CD4-positive, alpha-beta T cell treated with Interleukin-2 at 100 ng/mL for 4 hours (primary cell): ENCODE measurements around the gene TOR1B.
A peak's percentile ranks its signal among the peaks of the same experiment; 100 is the strongest.
"Not testable (repeated sequence)": the region's sequence is repeated elsewhere in the genome, so short reads cannot be mapped to it uniquely, and the experiment has no call there.

ENCODE experiments used
- DNase-seq: peaks from one replicate; pipeline ENCODE4 v3.0.0-alpha.2; 2020; ENCODE audit warnings: low spot score

The TOR1B gene

DNA sequence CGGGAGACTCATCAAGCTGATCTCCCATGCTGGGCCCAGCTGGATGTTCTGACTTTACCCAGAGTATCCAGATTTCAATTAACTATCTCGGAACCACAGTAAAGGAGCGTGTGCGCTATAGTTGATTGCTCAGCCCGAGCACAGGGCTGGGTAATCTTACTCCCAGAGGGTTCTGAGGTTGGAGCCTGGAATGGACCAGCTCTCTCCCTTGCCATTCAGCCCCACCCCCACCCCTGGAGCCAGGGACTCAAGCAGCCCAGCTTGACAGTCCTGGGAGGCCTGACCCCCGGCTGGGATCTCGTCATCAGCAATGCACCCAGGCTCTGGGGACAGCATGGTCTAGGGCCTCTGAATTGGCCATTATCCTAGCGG, 26.4 kb upstream of the TOR1B start:
- no peak for DNase-seq

DNA sequence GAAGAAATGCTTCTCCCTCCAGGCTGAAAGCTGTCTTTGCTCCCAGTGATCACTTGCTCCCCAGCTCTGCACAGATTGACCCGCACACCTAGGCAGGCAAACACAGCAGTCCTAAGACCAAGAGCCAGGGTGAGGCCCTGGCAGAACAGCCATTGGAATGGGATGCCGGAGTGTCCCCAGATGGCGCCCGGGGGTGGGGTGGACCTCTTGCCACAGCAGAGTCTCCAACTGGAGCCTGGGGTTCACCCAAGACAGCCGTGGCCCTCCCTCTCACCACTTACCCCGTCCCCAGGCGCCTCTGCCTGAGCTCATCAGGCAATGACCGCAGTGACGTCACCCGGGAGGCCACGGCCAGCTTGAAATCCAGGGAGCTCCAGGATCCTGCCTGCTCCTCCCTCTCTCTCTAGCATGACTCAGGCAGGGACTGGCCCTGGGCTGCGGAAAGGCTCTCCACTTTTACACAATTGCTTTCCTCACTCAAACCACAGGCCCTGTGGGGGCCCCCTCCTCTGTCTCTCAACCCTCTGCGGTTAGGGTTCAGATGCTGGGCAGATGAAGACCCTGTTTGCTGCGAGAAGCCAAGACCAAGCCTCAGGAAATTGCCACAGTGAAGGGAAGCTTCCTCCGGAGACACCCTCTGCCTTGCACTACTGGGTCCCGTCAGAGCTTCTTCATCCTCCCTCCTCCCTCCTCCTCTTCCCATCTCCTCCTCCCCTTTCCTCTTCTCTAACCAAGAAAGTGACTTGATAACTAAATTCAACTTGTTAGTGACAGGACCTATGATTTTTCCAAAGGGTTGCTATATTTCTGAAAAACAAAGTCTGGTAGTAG, 25.8 kb upstream of the TOR1B start:
- DNase-seq: peak; percentile 33

DNA sequence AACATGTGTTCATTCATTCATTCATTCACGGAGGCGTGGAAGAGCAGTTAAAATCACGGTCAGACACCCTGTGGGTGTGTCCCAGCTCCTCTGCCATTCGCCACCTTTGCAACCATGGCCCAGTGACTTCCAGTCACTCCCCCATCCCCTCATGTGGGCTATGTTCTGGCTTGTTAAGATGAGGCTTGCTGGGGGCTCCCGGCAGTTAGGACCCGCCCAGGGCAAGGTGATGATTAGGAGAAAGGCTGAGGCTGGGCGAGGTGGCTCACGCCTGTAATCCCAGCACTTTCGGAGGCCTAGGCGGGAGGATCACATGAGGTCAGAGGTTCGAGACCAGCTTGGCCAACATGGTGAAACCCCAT, 25.2 kb upstream of the TOR1B start:
- no peak for DNase-seq

DNA sequence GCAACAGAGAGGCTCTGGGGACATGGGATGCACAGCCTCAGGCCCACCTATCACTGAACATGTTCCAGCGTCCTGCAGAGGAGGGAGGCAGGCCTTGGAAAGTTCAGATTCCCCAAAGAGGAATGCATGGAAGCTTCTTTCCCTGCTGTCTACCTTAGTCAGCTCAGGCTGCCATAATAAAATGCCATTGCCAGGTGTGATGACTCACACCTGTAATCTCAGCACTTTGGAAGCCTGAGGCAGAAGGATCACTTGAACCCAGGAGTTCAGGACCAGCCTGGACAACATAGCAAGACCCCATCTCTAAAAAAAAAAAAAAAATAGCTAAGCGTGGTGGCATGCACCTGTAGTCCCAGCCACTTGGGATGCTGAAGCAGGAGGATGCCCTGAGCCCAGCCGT, 24.5 kb upstream of the TOR1B start:
- DNase-seq: no peak

DNA sequence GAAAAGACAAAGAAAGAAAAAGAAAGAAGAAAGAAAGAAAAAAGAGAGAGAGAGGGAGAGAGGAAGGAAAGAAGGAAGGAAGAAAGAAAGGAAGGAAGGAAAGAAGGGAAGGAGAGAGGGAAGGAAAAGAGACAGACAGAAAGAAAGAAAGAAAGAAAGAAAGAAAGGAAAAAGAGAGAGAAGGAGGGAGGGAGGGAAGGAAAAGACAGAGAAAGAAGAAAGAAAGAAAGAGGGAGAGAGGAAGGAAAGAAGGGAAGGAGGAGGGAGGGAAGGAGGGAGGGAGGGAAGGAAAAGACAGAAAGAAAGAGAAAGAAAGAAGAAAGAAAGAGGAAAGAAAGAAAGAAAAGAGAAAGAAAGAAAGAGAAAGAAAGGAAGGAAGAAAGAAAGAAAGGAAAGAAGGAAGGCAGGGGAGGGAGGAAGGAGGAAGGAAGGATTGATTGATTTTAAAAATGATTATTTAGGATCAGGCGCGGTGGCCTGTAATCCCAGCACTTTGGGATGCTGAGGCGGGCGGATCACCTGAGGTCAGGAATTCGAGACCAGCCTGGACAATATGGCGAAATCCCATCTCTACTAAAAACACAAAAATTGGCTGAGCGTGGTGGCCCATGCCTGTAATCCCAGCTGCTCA, 23.3 kb upstream of the TOR1B start:
- no peak for DNase-seq

DNA sequence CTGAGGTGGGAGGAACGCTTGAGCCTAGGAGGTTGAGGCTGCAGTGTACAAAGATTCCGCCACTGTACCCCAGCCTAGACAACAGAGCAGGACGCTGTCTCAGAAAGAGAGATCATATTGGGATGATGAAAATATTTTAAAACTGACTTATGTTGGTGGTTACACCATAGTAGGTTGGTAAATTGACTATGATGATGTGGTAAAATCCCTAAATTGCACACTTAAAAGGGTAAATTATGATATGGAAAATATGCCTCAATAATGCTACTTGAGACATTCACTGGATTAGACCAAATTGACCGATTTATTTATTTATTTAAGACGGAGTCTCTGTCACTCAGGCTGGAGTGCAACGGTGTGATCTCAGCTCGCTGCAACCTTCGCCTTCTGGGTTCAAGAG, 21.9 kb upstream of the TOR1B start:
- no peak for DNase-seq

DNA sequence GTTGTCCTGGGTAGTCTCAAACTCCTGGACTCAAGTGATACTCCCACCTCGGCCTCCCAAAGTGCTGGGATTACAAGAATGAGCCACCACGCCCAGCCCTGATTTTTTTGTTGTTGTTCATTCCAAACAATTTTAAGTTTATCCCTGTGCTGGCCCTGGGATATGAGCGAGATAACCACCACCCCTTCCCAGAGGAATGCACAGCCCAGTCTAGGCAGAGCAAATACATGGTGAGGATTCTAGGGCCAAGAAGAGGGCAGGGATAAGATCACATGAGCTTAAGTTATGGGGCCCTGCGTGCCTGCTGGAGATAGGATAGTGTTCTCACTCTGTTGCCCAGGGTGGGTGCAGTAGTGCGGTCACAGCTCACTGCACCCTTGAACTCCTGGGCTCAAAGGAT, 21.0 kb upstream of the TOR1B start:
- DNase-seq: no peak

DNA sequence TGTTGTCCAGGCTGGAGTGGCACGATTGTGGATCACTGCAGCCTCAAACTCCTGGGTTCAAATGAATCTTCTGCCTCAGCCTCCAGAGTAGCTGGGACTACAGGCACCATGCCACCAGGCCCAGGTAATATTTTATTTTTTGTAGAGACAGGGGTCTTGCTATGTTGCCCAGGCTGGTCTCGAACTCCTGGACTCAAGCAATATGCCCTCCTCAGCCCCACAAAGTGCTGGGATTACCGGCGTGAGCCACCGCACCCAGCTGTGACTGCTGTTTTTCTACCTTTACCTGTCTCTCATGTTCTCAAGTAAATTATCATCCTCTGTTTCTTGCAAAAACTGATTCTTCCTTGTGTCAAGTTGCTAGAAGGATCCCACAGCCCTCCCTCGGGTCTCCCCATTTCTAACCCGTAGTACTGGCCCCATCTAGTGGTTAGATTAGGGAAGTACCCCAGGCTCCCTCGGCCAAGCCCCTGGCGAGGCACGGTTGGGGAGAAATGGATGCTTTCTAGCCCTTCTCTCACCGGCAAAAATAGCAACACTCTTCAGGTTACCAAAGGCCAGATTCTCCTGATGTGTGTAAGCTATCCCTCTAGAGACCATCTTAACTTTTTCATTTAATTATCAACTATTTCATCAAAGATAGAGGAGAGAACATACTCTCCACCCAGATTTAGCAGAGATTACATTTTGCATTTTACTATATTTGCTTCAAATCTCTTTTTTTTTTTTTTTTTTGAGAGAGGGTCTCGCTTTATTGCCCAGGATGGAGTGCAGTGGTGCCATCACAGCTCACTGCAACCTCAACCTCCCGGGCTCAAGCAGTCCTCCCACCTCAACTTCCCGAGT, 19.2 kb upstream of the TOR1B start:
- DNase-seq: peak; percentile 84

DNA sequence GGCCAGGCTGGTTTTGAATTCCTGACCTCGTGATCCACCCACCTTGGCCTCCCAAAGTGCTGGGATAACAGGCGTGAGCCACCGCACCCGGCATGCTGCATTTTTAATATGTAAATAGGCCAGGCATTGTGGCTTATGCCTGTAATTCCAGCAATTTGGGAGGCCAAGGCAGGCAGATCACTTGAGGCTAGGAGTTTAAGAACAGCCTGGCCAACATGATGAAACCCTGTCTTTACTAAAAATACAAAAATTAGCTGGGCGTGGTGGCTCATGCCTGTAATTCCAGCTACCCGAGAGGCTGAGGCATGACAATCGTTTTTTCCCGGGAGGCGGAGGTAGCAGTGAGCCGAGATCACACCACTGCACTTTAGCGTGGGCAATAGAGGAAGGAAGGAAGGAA, 18.0 kb upstream of the TOR1B start:
- DNase-seq: not testable (repeated sequence)

DNA sequence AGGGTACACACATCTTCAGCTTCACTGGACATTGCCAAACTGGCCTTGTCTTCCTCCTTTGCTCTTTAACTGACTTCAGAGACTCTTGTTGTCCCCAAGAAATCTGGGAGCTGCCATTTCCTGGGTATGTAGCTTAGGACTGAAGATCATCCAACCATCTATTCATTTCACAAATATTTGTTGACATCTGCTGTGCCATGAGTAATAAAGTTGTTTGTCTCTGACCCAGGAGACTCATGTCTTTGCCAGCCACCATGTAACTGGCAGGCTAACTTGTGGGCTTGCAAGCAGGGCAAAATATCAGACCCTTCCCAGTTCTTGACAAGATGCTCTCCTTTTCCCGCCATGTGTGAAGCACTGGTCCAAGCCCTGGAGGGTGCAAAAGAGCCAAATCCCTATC, 17.1 kb upstream of the TOR1B start:
- no peak for DNase-seq

DNA sequence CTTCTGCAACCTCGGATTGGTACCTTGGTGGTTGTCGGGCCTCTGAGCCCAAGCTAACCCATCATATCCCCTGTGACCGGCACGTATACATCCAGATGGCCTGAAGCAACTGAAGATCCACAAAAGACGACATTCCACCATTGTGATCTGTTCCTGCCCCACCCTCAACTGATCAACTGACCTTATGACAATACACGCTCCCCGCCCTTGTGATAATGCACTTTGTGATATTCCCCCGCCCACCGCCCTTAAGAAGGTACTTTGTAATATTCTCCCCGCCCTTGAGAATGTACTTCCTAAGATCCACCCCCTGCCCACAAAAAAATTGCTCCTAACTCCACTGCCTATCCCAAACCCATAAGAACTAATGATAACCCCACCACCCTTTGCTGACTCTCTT, 16.5 kb upstream of the TOR1B start:
- DNase-seq: no peak

DNA sequence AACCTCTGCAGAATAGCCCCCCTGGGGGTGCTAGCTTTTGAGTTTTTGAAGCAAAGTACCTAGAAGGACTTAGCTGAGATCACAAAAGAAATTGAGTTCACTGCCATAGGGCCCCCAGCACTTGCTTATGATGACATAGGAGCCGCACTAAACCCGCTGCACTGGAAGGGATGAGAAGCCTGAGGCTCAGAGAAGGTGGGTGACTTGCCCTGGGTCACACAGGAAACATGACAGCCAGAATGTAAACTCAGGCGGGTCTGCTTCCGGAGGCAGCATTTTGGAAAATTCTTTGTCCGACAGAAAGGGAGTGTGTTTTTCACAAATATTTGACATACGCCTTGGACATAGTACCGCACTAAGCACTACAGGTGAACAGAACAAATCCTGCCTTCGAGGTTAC, 8.4 kb upstream of the TOR1B start:
- no peak for DNase-seq

DNA sequence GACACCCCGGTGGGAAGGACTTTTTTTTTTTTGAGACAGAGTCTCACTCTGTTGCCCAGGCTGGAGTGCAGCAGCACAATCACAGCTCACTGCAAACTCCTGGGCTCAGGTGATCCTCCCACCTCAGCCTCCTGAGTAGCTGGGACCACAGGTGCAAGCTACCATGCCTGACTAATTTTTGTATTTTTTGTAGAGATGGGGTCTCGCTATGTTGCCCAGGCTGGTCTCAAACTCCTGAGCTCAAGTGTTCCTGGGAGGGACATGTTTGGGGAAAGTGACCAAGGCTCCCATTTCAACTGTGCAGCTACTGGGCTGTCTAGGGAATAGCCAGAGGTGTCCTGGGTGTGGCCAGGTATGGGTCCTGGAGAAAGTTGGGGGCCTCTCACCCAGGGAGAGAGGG, 7.0 kb upstream of the TOR1B start:
- not testable (repeated sequence) for DNase-seq

DNA sequence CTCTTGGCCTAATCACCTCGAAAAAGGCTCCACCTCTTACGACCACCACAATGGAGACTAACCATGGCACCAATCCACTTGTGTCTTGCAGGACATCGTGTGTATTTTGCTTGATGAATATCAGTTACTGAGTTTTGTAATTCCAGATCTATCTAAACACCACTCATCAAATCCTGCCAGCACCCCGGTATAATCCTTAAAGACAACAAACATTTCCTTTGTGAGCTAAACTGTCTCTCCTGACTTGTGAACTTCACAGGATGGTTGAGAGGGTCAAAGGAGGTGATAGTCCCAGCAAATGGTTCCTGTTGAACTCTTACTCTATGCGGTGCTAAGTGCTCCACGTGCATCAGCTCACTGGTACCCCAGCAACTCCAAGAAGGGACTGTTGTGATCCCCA, 4.0 kb upstream of the TOR1B start:
- no peak for DNase-seq

DNA sequence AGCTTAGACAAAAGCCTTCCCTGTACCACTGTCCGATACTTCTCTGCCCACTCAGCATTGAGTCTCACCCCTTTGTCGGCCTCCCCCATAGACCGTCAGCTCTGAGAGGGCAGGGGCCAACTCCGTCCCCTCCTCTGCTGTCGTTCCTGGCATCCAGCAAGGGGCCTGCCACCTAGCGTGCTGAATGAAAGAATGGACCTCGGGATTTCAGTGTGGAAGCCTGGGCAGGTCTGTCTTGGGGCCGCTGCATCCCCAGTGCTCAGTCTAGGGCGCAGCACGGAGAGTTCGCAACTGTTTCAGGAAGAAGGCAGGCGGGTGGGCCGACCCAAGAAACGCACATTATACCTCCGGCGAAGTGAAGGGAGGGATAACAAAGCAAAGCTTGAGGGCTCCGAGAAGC, 1.5 kb upstream of the TOR1B start:
- no peak for DNase-seq

DNA sequence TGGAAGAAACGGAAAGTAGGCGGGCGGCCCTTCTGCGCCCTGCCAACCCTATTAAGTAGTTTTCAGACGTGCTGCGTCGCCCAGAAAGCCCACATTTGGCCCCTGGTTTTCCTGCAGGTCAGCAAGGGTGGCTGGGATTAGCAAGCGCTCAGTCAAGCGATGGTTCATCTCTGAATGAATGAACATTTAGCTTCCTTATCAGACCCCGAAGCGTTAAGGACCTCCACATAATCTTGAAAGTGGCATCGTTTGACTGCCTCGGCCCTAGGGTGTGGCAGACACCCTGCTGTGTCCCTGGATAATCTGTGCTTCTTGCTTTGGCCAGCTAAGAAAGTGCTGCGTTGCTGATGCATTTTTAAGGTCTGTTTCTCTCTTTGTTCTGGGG, 684 bp downstream of the TOR1B start:
- no peak for DNase-seq

DNA sequence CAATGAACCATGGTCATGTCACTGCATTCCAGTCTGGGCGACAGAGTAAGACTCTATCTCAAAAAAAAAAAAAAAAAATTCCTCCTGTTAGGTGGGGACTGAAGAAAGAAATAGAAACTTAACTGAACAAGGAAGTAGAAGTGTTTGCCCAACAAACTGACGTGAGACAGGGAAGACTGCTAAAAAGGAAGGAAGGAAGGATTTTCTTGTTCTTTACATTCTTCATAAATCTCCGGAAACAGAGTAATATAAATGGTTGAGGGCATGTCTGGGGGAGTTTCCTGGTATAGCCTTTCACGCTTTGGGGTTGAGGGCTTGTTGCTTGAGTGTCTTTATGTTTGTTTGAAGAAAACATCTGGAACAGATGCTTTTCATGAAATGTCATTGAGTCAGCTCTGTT, 3.1 kb downstream of the TOR1B start:
- no peak for DNase-seq

DNA sequence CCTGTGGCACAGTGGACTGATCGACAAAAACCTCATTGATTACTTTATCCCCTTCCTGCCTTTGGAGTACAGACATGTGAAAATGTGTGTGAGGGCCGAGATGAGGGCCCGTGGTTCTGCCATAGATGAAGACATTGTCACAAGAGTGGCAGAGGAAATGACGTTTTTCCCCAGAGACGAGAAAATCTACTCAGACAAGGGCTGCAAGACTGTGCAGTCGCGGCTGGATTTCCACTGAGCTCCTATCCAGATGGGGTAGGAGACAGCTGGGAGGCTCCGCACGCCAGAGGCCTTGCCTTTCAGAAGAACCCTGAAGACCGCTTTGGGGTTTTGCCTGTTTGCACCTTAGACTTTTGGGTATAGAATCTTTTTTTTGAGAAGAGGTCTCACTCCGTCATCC, 6.4 kb downstream of the TOR1B start:
- DNase-seq: no peak

DNA sequence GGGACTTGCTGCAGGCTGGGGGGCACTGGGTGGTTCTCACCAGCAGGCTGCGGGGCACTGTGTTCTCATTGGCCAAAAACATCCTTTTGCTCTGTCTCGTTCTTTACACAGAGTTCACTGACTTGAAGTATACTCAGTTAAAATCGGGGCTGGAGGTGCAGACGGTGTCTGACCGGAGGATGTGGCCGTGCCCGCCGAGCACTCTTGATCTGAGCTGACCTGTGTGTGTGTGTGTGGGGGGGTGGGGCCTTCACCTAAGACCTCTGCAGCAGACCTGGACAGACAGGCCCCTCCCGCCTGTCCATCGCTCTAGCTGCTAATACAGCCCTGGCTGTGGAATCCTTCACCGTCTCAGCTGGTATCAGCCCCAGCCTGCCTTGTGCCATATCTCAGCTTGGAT, 7.1 kb downstream of the TOR1B start:
- no peak for DNase-seq

DNA sequence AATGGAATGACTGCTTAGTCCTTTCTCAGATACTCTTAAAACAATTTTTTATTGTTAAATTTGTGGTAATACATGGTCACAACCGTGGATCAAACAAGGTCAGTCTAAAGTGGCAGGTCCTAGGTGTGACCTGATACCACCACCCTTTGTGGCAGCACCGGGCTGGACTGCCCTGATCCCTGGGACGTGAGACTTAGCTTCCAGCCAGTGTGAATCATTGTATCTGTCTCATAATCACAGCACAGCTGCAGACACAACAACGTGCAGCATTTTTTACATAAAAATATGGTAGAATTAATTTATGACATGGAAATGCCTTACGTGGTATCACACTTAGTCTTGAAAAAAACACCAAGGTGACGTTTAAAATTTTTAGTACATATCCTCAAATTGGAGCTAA, 7.8 kb downstream of the TOR1B start:
- DNase-seq: no peak

DNA sequence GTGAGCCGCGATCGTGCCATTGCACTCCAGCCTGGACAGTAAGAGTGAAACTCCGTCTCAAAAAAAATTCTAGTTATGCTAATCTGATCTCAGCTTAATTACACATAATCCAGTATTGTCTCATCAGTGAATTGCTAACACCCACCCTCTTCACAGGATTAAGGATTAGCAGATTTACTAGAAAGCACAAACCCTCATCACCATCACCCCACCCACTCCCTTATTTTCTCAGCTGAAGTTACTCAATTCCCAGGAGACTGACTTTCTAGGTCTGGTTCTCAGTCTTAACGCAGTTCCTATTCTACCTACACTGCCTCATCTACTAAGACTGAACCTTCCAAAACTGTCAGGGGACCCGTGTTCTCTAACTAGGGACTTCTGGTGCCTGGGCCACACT, 9.0 kb downstream of the TOR1B start:
- no peak for DNase-seq

DNA sequence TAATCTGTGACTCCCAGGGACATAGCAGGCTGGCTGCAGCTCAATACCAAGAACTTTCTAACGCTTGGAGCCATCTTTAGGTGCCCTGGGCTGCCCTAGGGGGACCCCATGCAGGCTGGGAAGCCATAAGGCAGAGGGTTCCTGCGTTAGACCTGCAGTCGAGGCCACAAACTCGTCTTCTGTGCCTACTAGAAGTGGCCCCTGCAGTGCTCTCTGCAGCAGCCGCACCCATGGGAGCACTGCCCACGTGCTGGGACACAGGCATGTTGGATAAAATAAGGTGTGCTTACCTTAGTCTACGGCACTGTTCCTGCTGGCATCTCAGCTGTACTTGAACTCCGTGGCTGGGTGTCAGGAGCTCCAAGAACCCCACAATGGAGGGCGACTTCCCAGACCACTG, 9.4 kb downstream of the TOR1B start:
- no peak for DNase-seq

DNA sequence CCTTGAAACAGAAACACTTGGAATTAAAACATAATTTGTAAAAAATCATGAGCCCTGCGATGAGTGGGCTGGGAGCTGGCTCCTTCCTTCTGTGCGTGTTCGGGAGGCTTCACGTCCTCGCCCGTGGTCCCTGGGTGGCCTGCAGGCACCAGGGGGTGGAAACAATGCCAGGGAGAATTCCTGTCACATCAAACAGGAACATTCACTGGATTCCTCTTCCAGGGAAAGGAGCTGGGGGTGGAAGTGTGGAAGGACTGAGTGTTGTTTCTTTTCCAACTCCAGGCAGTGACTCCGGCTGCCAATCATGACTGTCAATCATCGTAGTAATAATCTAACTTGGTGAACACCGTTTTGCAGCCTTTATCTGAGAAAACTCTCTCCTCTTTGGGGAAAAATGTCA, 10.7 kb downstream of the TOR1B start:
- DNase-seq: no peak
